B cell (primary cell): ENCODE results near the gene CGB3. TPM values are rescaled to one million over a fixed set of nuclear protein-coding genes. Genes with fewer than 3 reads are reported as not detected.
"Not testable (repeated sequence)": the region's sequence is repeated elsewhere in the genome, so short reads cannot be mapped to it uniquely, and the experiment has no call there.

Experiments used
- ATAC-seq: fragments of 200-7000 bp; cut with Tn5 transposase; one replicate; pipeline ENCODE4 v1.10.0; 2021; ENCODE audit warnings: low read depth, mild to moderate bottlenecking, moderate number of reproducible peaks, moderate library complexity
- CTCF ChIA-PET: fragments of 350-600 bp; sonication (Branson Sonifier 250); formaldehyde crosslinking; loops from one replicate; lab custom pipeline; 2021; ENCODE audit warnings: antibody characterized with exemption, inconsistent platforms; lab: Charles Lee
- POLR2A ChIA-PET: fragments of 350-600 bp; sonication (Branson Sonifier 250); formaldehyde crosslinking; loops from one replicate; lab custom pipeline; 2021; ENCODE audit warnings: antibody characterized with exemption; lab: Charles Lee
- DNase-seq: peaks from one replicate; pipeline ENCODE4 v3.0.0; 2013
- H2AFZ ChIP-seq: 2 replicates; pipeline ENCODE4 v1.6.1; 2012; ENCODE audit warnings: mild to moderate bottlenecking, low read depth, low read length; ENCODE audit not compliant: insufficient read depth, poor library complexity, severe bottlenecking
- H3K27ac ChIP-seq, 2 donors: 1 replicate in 1 of 2; 2 replicates in 1 of 2; pipeline ENCODE4 v1.5.1; 2012 to 2013; ENCODE audit warnings: low read length in 2 of 2, mild to moderate bottlenecking in 2 of 2, moderate library complexity in 1 of 2
- H3K27me3 ChIP-seq, 4 experiments: fragments of 200-600 bp in 1 of 4; sonication (generic) in 1 of 4; replicated peaks in 1 of 4; 1 replicate in 2 of 4; 2 replicates in 2 of 4; pipeline versions ENCODE4 v1.6.1 to v1.7.0; 2013 to 2016; ENCODE audit warnings: low read length in 3 of 4, mild to moderate bottlenecking in 2 of 4, mixed read lengths in 1 of 4, moderate library complexity in 1 of 4; ENCODE audit not compliant: insufficient read depth in 4 of 4, control insufficient read depth in 3 of 4; ENCODE audit errors: control extremely low read depth in 1 of 4
- H3K36me3 ChIP-seq, 2 experiments: replicated peaks in 1 of 2; 1 replicate in 1 of 2; 2 replicates in 1 of 2; pipeline versions ENCODE4 v1.6.1 to v1.7.1; 2013; ENCODE audit warnings: low read length in 1 of 2; ENCODE audit not compliant: insufficient read depth in 2 of 2, control insufficient read depth in 1 of 2; ENCODE audit errors: control extremely low read depth in 1 of 2, extremely low read depth in 1 of 2
- H3K4me1 ChIP-seq, 2 donors: fragments of 200-600 bp in 1 of 2; sonication (generic) in 1 of 2; 1 replicate in 1 of 2; 2 replicates in 1 of 2; pipeline versions ENCODE4 v1.5.1 to v1.6.1; 2013 to 2017; ENCODE audit warnings: low read length in 2 of 2; ENCODE audit not compliant: control insufficient read depth in 2 of 2, insufficient read depth in 2 of 2
- H3K4me2 ChIP-seq: replicated peaks from 2 replicates; pipeline ENCODE3; 2012; ENCODE audit warnings: mild to moderate bottlenecking, low read depth, low read length; ENCODE audit not compliant: poor library complexity, severe bottlenecking
- H3K4me3 ChIP-seq, 5 experiments: fragments of 200-600 bp in 1 of 5; sonication (generic) in 1 of 5; 1 replicate in 3 of 5; 2 replicates in 2 of 5; pipeline versions ENCODE4 v1.5.1 to v1.7.0; 2011 to 2016; ENCODE audit warnings: low read length in 4 of 5, mild to moderate bottlenecking in 4 of 5, low read depth in 2 of 5, control low read depth in 1 of 5, moderate library complexity in 1 of 5; ENCODE audit not compliant: insufficient read depth in 1 of 5; ENCODE audit errors: control extremely low read depth in 1 of 5, extremely low read depth in 1 of 5
- H3K79me2 ChIP-seq: fragments of 200-600 bp; sonication (generic); one replicate; pipeline ENCODE4 v1.6.0; 2016; ENCODE audit warnings: low read length; ENCODE audit not compliant: control insufficient read depth, insufficient read depth
- H3K9ac ChIP-seq: fragments of 200-600 bp; sonication (generic); 2 replicates; pipeline ENCODE4 v1.6.1; 2017; ENCODE audit warnings: mild to moderate bottlenecking, low read length, moderate library complexity
- H3K9me3 ChIP-seq, 3 donors: one replicate each; pipeline versions ENCODE4 v1.6.1 to v1.7.1; 2013; ENCODE audit warnings: low read length in 2 of 3; ENCODE audit not compliant: control insufficient read depth in 2 of 3, insufficient read depth in 1 of 3; ENCODE audit errors: control extremely low read depth in 1 of 3
- H4K20me1 ChIP-seq: 2 replicates; pipeline ENCODE4 v1.6.0; 2012; ENCODE audit warnings: mild to moderate bottlenecking, low read length; ENCODE audit not compliant: insufficient read depth, control insufficient read depth, poor library complexity, severe bottlenecking
- H3K27ac Mint-ChIP-seq: one replicate; pipeline ENCODE4 v1.8.0; 2021; ENCODE audit warnings: mixed read lengths
- H3K27me3 Mint-ChIP-seq: one replicate; pipeline ENCODE4 v1.8.0; 2021; ENCODE audit warnings: mixed read lengths
- H3K4me1 Mint-ChIP-seq: one replicate; pipeline ENCODE4 v1.8.0; 2021; ENCODE audit warnings: mixed read lengths
- H3K4me3 Mint-ChIP-seq: one replicate; pipeline ENCODE4 v1.8.0; 2021; ENCODE audit warnings: mixed read lengths
- H3K9me3 Mint-ChIP-seq: one replicate; pipeline ENCODE4 v1.8.0; 2022; ENCODE audit warnings: mixed read lengths; ENCODE audit not compliant: insufficient read depth
- WGBS: methylation state at CpG from one replicate; pipeline ENCODE4 v1.1.5; 2013; ENCODE audit warnings: missing lambda C conversion rate; ENCODE audit not compliant: insufficient coverage; 5-methylcytosine and 5-hydroxymethylcytosine counted together
- intact Hi-C: fragments of 100-400 bp; cut with micrococcal nuclease; formaldehyde crosslinking; loops from one replicate; pipeline ENCODE4 v1.10.0; 2022
- polyA plus RNA-seq: library from polyadenylated mRNA; depleted of rRNA; stranded (reverse); fragments of >200 nt; gene quantifications from 2 replicates; pipeline ENCODE4 v1.2.3, GENCODE V29; 2012
- total RNA-seq, 2 donors: library from RNA; stranded (reverse); fragments of 120-200 nt in 1 of 2; gene quantifications; 1 replicate in 1 of 2; 2 replicates in 1 of 2; pipeline versions ENCODE4 v1.2.3 to v1.2.4, GENCODE V29; 2013 to 2022

Gene CGB3
- total and polyA plus RNA-seq, 2 donors (not counting 1 experiment from before 2014, with no cell fraction given) = not detected

- CTCF ChIA-PET = interaction anchor here (1.5 kb wide), 1 partner anchor 240 kb away, joined by 3 read pairs; no protein-coding TSS in a partner anchor
Observed at GRCh38 chr19:49028686-49029085, 4.6 kb upstream of the CGB3 start.

GRCh38 chr19:49025599-49025998, 1.5 kb upstream of the CGB3 start:
- ATAC-seq, H3K36me3 ChIP-seq, CTCF ChIA-PET, H3K79me2 ChIP-seq, H3K27ac Mint-ChIP-seq, H3K4me1 ChIP-seq, H3K9me3 ChIP-seq, H2AFZ ChIP-seq, H4K20me1 ChIP-seq, H3K9me3 Mint-ChIP-seq, H3K27me3 Mint-ChIP-seq, intact Hi-C loops, H3K27me3 ChIP-seq, H3K27ac ChIP-seq, H3K4me3 Mint-ChIP-seq, H3K4me3 ChIP-seq, H3K9ac ChIP-seq, DNase-seq, POLR2A ChIA-PET, H3K4me2 ChIP-seq: not testable (repeated sequence)
- peaks cover 10% of the 10 kb centered on the region for H3K4me1 Mint-ChIP-seq
- 91% methylated on average over 19 of the region's 23 CpGs for WGBS

More at GRCh38 chr19:49028686-49029085, 4.6 kb upstream of the CGB3 start:
- H3K79me2 ChIP-seq, H3K36me3 ChIP-seq, H3K27ac Mint-ChIP-seq, H3K9me3 Mint-ChIP-seq, H3K27ac ChIP-seq, ATAC-seq, POLR2A ChIA-PET, intact Hi-C loops, H4K20me1 ChIP-seq, H3K4me2 ChIP-seq, H3K4me3 Mint-ChIP-seq, H3K4me1 Mint-ChIP-seq, H3K27me3 ChIP-seq, H3K27me3 Mint-ChIP-seq, H2AFZ ChIP-seq, H3K9ac ChIP-seq, DNase-seq, H3K4me3 ChIP-seq, H3K4me1 ChIP-seq, H3K9me3 ChIP-seq: not testable (repeated sequence)
- WGBS = no CpG with 5 or more reads among the region's 9 CpGs

GRCh38 chr19:49025088-49025487, 955 bp upstream of the CGB3 start:
- H2AFZ ChIP-seq, H3K27me3 ChIP-seq, intact Hi-C loops, H3K9ac ChIP-seq, ATAC-seq, H3K9me3 Mint-ChIP-seq, H3K4me2 ChIP-seq, H3K27ac ChIP-seq, H3K79me2 ChIP-seq, CTCF ChIA-PET, H3K4me3 ChIP-seq, POLR2A ChIA-PET, DNase-seq, H3K9me3 ChIP-seq, H3K4me3 Mint-ChIP-seq, H3K27ac Mint-ChIP-seq, H4K20me1 ChIP-seq, H3K36me3 ChIP-seq, H3K27me3 Mint-ChIP-seq: not testable (repeated sequence)
- no CpG with 5 or more reads among the region's 6 CpGs for WGBS
- peaks cover 15% of the 10 kb centered on the region for H3K4me1 Mint-ChIP-seq
- peaks cover 10 to 13% of the 10 kb centered on the region in 2 donors for H3K4me1 ChIP-seq
